ENCODE measurements around the gene LRRC23.

The LRRC23 gene

GRCh38 chr12:6946920-6947374, 42.3 kb downstream of the LRRC23 start:
- Histone ChIP-seq H3K4me1 (peaks cover 0 to 31% (median 29%) of the 10 kb centered on the region in 4 donors), H3K9me3 (no peaks in the 10 kb centered on the region), H3K27ac (no peak overlapping the region), H3K4me3 (no peak overlapping the region), H3K36me3 (peaks cover 0 to 22% (median 14%) of the 10 kb centered on the region in 3 donors), H3K27me3 (no peaks in the 10 kb centered on the region)
- DNase-seq = no peak
- intact Hi-C loops (cut with DNase I; ENCODE audit: low total_unique reads) = loop anchor here (10.0 kb wide), 1 partner anchor 168 kb away; no protein-coding TSS in a partner anchor
- TF ChIP-seq CTCF (IDR thresholded peaks at IDR 0.05) = no peak

- Histone ChIP-seq H3K27ac (no peak overlapping the region), H3K36me3 (peaks cover 0 to 21% (median 14%) of the 10 kb centered on the region in 3 donors), H3K27me3 (no peaks in the 10 kb centered on the region), H3K4me3 (no peak overlapping the region), H3K9me3 (no peaks in the 10 kb centered on the region), H3K4me1 (peaks cover 0 to 28% (median 25%) of the 10 kb centered on the region in 4 donors)
- TF ChIP-seq CTCF (IDR thresholded peaks at IDR 0.05) = no peak
- no peak for DNase-seq
- intact Hi-C loops (cut with DNase I; ENCODE audit: low total_unique reads) = loop anchor here (10.0 kb wide), 1 partner anchor 167 kb away; no protein-coding TSS in a partner anchor
These were observed 43.0 kb downstream of the LRRC23 start for GRCh38 chr12:6947615-6948014.

GRCh38 chr12:6948873-6949594, 44.4 kb downstream of the LRRC23 start:
- no peak for TF ChIP-seq CTCF (IDR thresholded peaks at IDR 0.05)
- no peak for DNase-seq
- H3K36me3 ChIP-seq = peaks cover 0 to 21% (median 14%) of the 10 kb centered on the region in 3 donors
- H3K27ac ChIP-seq = no peak overlapping the region
- no peak overlapping the region for H3K4me3 ChIP-seq
- H3K4me1 ChIP-seq = peaks cover 0 to 20% (median 18%) of the 10 kb centered on the region in 4 donors
- no peaks in the 10 kb centered on the region for H3K27me3 ChIP-seq
- H3K9me3 ChIP-seq = no peaks in the 10 kb centered on the region
- intact Hi-C loops (cut with DNase I; ENCODE audit: low total_unique reads) = loop anchor here (10.0 kb wide), 1 partner anchor 166 kb away; no protein-coding TSS in a partner anchor

- H3K4me1 ChIP-seq = peaks cover 0 to 12% (median 12%) of the 10 kb centered on the region in 4 donors
- no peak overlapping the region for H3K4me3 ChIP-seq
- H3K9me3 ChIP-seq = no peaks in the 10 kb centered on the region
- H3K27ac ChIP-seq = no peak overlapping the region
- peaks cover 0 to 26% (median 13%) of the 10 kb centered on the region in 3 donors for H3K36me3 ChIP-seq
- DNase-seq = no peak
- intact Hi-C loops (cut with DNase I; ENCODE audit: low total_unique reads) = no loop called here
- no peaks in the 10 kb centered on the region for H3K27me3 ChIP-seq
- TF ChIP-seq CTCF (IDR thresholded peaks at IDR 0.05) = no peak
These were observed 45.8 kb downstream of the LRRC23 start for GRCh38 chr12:6950401-6950801.

GRCh38 chr12:6950811-6951540, 46.4 kb downstream of the LRRC23 start, which contains the start of gene PTPN6:
TSS of gene PTPN6 (plus strand) at chr12:6951356. CDS start at chr12:6951513, 157 bp downstream.
- intact Hi-C loops (cut with DNase I; ENCODE audit: low total_unique reads) = no loop called here
- TF ChIP-seq CTCF (IDR thresholded peaks at IDR 0.05) = no peak
- DNase-seq = no peak
- Histone ChIP-seq H3K36me3 (peaks cover 0 to 26% (median 7%) of the 10 kb centered on the region in 3 donors), H3K4me1 (peaks cover 0 to 7% (median 6%) of the 10 kb centered on the region in 4 donors), H3K27me3 (no peaks in the 10 kb centered on the region), H3K27ac (peak within 1 kb of the TSS in 1 of 2 donors; percentile 36), H3K4me3 (peak within 1 kb of the TSS; percentile 35 to 43), H3K9me3 (no peaks in the 10 kb centered on the region)

All from tibial artery (tissue), 4 donors.